HG03342 (cell line): ENCODE measurements around the gene CDK5R1.
"Not testable (repeated sequence)": the region's sequence is repeated elsewhere in the genome, so short reads cannot be mapped to it uniquely, and the experiment has no call there.

Experiments
- ATAC-seq: cut with Tn5 transposase; IDR thresholded peaks from one replicate; pipeline ENCODE4 v1.9.1; 2021; ENCODE audit warnings: mild to moderate bottlenecking, moderate library complexity; ENCODE audit not compliant: unreplicated experiment

The CDK5R1 gene

DNA sequence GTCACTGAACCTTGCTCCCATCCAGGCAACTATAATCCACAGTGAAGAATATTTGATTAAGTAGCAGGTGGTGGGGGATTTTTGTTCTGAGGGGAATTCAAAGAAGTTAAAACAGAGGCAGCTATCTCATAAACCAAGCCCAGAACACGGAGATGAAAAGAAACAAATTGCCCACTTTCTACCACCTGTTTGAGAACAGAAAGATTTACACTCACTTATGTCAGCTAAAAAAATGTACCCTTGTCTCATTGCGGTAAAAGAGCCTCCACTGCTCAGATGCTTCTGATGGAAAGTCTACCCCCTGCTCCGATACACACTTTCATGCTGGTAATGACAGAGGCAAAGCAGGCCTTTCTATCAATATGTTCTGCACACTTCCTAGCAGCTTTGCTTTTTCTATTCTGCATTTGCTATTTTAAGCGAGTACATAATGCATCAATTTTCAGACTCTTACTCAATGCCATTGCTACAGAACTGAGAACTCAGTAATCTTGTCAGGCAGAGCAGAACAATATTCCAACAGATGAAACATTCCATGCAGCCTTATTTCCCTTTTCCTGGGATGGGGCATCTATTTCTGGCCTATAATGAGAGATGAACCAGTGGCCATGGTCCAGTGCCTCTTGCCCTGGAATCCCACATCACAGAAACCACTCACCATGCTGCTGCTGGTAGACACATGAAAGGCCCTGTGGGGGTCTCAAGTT lies 29.0 kb downstream of the CDK5R1 start:
- ATAC-seq, result no peak

DNA sequence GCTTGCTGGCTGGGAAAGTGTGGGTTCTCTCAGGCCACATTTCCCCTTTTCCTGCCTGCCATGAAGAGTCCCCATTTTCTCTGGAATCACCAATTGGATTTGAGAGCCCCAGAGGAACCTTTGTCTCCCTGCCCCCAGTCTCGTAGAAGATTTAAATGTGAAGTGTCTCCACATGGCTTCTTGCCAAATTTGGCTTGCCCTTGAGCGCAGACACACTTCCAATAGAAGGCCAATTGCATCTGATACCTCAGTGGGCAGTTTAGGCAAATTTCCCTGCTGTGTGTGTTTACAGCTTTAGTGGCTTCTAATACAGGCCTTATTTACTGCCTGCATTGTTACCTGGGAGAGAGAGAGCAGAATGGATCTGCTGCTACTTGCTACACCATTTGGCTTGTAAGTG lies 29.7 kb downstream of the CDK5R1 start:
- ATAC-seq, result no peak

DNA sequence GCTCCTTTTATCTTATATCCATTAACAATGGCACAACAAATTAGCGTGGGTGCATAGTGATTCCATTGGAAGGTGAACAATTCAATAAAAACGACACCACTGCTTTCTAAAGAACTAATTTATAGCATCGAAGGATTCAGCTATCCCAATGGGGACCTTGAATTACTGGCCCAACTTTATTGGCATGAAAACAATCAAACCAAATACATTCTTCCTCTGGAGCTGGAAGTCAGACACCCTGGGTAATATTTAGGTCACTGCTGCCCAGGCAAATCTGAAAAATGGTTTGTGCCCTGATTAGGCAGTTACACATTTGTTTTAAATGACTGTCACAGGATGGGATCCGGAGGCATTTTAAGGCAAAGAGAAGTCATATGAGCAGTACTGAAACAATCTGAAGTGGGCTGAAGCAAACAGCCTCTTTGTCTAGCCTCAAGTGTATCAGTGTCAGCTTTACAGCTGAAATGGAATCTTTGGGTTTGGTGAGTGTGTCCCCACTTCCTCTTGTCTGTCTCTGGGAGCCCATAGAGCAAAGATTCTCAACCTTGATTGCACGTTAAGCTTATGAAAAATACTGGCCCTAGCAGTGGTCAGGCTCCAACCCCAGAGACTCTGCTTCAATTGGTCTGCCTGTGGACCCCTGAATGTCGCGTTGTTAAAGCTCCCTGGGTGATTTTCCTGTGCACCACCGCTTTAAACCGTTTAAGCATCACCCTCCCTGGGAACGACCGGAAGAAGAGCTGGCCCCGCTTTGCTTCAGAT lies 30.3 kb downstream of the CDK5R1 start:
- ATAC-seq, result no peak

DNA sequence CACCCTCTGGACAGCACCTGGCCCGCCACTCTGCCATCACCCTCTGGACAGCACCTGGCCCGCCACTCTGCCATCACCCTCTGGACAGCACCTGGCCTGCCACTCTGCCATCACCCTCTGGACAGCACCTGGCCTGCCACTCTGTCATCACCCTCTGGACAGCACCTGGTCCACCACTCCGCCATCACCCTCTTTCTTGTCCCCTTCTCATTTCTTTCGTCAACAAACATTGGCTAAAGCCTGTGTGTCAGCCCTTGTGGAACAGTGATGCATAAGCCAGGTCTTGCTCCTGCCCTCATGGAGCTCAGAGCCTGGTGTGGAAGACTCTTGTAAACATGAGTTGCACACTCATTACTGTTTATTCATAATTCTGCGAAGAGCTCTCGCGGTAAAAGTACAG lies 31.2 kb downstream of the CDK5R1 start:
- no peak for ATAC-seq

DNA sequence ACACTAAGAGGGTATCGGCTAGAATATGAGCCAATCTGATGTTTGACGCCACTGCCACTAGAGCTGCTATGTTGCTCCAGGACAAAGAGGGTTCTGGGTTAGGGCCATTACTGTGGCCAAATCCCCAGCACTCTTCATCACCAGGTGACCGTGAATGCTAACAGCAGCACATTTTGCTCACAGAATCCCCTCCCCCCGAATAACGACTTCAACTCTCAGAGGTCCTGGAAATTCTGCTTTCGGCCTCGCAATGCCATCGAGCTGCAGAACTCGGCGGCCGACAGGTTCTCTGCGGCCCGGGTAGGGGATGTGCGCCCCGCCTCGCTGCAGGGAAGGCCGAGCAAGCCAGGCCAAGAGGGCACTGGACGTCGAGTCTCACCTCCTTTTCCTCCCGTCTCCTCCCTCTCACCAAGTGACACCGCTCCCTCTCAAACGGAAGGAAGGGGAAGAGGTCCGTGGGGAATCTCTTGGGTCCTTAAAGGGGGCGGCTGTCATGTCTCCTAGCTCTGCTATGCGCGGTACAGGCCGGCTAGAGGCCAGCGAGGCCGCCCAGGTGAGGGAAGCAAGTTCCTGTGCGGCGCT lies 31.9 kb downstream of the CDK5R1 start:
- ATAC-seq, result no peak

DNA sequence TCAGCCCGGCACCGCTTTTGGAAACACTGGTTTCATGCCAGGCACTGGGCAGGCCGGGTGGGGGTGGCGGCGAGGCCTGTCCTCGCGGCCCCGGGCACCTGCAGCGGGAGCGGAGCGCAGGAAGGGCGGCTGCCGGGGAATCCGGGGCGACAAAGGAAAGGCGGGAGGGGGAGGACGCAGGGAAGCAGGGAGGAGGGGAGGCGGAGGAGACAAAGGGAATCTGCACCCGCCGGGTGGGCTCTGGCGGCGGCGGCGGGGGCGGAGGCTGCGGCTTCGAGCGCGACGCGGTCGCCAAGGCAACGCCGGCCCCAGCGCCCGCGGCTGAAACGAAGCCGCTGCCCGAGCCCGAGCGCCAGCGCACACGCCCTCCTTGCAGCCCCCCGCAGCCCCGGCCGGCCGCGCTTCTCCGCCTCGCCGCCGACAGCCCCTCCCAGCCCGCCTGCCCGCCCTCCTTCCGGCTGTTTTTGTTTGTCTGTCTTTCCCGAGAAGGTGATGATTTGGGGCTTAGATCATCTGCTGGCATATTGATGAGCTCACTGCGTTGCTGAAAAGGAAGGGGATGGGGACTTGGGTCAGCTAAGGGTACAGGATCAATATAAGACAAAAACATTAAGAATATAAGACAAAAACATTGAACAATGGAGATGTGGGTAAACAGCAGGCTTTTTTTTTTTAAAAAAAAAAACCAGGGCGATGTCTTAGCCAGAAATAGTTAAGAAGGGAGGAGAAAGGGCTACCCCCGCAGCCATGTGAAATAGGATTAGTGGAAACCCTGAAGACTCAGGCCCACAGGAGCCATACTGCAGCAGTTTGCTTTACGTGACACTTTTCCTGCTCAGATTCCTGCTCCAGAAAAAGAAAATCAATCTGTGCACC lies 32.7 kb downstream of the CDK5R1 start:
- ATAC-seq, result no peak

DNA sequence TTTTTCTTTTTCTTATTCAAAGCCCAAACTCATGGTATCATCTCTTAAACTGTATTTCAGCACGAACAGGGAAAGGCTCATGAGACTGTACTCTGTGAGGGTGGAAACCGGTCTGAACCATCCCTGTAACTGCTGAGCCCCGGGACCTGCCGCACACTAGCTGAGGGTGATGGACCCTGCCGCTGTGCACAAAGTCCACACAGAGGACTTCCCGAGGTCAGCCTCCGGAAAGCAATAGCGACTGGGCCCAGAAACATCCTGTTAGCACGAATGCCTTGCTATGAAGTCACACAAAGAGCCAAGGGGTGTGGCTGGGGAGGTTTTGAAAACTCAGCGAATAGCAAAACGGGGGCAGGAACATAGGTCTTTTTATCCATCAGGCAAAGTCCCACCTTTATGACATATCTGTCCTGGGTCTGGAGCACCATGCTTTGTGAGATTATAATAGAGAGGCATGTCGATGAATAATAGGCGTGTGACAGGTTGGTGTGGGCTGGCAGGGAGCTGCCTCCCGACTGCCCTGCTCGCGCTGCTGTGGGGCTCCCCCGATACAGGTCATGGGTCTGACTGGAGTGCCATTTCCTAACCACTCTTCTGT lies 33.4 kb downstream of the CDK5R1 start:
- ATAC-seq, result no peak

DNA sequence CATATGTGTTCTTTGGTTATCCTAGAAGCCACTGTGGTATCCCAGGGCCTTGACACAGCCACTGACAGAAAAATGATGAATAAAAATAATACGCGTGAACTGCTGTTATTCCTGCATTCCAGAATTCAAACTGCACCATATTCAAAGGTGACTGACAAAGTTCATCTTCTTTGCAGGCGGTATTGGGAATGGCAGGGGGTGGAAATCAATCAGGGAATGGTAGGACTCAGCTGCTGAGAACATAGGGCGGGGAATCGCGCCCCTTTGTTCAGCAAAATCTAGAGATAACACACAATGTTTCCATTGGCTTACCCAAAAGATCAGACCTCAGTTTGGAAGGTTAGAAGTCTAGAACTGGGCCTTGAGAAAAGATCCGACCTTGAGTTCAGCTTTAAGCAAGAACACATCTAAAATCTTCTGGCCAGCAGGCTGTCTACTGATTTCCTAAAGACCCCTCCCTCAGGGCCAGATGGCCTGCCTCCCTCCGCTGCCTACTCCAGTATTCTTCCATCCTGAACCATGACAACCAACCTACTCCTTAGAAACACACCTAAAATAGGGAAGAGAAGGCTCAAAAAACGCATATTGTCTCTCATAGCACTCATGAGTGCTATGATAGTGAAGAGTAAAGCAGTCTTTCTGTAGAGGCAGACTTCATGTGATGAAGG lies 34.1 kb downstream of the CDK5R1 start:
- no peak for ATAC-seq

DNA sequence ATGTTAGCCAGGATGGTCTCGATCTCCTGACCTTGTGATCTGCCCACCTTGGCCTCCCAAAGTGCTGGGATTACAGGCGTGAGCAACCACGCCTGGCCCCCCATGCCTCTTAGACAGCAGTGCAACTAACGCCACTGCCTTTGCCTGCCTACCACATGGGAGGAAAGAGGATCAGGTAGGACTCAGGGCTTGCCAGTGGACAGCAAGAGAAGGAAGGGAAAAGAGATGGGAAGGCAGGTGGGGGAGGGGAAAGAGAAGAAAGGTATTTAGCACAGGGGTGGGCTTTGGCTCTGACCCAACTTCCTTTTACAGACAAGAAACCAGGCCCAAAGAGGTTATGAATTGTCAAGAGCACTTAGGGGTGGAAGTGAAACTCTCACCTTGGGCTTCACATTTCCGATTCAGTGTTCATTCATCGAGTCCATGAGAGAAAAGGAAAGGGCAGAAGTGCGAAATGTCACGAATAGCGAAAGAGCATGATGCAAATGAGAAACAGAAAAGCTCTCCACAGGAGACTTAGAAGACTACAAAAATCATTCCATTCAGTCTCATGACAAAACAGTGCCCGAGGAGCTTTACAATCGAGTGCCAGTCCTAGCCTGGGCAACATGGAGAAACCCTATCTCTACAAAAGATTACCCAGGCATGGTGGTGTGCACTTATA lies 36.4 kb downstream of the CDK5R1 start:
- ATAC-seq, result peak; percentile 63

DNA sequence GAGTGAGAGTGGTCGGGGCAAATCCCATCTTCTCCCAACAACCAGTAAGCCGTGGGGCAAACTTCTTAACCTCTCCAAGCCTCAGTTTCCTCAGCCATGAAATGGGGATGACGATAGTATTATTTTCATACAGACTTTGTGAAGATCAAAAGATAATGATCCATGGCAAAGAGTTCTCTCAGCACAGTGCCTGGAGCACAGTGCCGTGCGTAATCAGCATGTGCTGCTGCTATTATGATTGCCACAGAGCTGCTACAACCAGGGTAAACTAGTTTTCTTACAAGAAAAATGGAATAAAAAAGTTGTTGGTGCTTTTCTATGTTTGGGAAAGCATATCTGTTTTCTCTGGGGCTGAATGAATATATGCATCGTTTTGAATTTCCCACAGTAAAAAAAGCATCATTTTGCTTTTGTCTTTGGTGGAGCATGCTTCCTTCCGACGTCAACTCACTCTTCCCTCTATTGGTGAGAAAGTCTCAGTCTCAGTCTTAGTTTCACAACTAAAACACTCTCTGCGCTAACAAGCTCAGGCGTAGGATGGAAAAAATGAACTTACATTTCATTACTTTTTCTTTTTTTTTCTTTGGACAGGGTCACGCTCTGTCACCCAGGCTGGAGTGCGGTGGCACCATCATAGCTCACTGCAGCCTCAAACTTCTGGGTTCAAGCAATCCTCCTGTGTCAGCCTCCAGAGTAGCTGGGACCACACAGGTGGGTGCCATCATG lies 37.2 kb downstream of the CDK5R1 start:
- peak; percentile 52 for ATAC-seq

DNA sequence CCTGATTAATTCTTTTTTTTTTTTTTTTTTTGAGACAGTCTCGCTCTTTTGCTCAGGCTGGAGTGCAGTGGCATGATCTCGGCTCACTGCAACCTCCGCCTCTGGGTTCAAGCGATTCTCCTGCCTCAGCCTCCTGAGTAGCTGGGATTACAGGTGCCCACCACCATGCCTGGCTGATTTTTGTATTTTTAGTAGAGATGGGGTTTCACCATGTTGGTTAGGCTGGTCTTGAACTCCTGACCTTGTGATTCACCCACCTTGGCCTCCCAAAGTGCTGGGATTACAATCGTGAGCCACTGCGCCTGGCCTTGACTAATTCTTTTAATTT lies 37.7 kb downstream of the CDK5R1 start:
- ATAC-seq, result not testable (repeated sequence)

DNA sequence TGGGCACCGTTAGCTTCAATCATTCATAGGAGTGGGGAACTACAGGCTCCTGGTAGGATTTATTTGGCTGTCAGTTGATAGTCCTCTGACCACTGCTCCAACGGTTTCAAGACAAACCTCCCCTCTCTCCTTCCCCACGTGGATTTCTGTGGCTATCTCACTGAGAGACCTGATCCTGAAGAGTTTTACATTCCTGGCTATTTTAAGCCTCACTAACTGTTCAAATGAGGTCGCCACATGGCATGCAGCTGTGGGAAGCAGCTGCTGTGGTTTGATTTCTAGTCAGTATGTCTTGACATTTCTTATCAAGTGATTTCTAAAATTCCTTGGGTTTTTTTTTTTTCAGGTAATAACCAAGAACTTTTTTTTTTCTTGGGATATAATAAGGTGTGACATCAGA lies 38.3 kb downstream of the CDK5R1 start:
- no peak for ATAC-seq

DNA sequence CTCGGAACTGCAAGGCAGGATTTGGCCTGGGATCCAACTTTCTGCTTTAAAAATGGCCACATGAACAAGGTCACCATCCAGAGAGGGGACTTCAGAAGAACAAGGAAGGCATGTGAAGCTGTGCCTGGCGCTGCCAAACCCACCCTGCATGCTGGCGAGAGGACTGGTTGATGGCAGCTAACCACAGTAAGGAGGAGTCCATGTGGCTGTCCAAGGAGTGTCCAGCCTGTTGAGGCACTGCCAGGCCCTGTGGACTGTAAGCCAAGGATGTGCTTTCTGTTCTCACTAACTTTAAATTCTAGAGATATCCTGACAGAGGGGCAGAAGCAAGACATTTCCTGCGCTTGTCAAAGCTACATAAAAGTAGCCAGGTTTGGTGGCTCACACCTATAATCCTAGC lies 40.4 kb downstream of the CDK5R1 start:
- ATAC-seq, result no peak

DNA sequence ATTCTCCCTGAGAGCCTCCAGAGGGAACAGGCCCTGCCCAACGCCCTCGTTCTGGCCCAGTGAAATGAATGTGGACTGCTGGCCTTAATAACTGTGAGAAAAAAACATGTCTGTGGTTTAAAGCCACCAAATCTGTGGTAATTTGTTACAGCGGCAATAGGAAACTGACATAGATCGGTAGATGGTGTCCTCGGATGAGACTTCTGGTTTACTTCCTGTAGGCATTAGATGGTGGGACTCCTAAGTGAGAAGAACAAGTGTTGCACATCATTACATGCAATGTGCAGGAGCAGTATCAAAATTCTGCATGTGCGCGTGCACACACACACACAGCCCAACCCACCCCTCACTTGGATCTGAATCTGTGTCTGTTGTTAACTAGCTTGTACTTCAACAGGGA lies 42.0 kb downstream of the CDK5R1 start:
- no peak for ATAC-seq

DNA sequence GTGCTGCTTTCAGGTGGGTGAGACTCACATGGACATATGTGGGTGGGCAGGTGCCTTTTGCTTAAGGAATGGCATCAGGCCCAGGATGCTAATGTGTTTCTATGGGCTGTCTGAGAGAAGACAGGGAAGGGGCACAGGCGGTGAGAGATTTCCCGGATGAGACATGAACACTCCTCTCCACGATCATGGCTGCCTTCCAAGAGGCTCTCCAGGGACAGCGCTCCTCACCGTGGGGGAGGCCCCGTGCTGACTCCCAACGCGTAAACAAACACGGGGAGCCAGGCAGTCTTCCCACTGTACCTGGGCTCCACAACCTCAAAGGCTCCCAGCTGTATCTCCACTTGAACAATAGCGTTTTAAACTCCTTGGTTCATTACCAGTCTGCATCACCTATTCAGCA lies 42.8 kb downstream of the CDK5R1 start:
- ATAC-seq, result no peak

DNA sequence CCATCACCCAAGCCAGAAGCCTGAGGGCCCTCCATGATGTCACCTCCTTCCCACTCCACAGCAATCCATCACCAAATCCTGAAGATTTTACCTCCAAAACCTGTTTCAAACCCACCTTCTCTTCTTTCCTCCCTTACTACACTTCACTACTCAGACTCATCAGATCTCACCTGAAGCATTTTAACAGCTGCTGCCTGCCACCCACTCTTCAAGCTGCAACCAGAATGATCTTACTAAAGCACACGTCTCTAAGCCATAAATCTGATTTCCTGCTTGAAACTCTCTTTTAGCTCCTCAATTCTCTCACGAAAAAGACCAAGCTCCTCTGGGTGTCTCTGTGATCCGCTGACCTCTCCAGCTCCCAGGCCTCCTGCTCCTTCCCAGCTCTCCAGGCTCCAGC lies 46.5 kb downstream of the CDK5R1 start:
- no peak for ATAC-seq

DNA sequence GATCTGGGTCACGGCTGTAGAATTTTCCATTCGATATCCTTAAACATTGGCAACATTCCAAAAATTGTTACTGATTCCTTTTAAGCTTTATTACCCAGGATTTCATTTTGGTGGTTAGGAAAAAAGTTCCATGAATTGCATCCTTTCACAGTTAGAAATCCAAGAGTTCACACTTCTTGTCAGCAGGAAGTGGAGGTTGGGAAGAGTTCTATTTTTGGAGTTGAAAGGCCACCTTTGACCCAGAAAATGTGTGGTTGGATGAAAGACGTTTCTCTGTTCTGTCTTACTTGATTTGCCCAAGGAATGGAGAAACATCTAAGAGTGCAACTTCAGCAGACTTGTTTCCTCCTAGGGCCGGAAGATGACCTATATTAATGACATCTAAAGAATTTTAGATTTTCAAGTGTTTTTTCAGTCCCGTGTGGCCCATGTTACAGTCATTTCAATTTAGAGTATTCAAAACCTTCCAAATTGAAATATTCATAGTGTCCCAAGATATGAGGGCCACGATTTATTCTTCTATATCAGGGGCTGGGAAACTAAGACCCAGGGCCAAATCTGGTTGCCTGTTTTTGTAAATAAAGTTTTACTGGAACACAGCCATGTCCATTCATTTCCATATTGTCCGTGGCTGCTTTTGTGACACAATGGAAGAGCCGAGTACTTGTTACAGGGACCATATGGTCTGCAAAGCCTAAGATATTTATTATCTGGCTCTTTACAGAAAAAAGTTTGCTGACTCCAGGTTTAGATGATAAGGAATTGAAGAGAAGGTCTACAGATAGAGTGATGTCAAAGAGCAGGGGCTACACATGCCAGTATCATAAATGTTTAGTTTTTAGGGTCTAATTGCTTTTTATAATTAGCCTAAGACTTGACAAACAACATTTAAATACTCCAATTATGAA lies 50.2 kb downstream of the CDK5R1 start:
- no peak for ATAC-seq
